HUES48 (cell line): ENCODE measurements around the gene CGN.

Source experiments
- H3K27ac ChIP-seq: one replicate; pipeline ENCODE4 v1.7.0; 2013; ENCODE audit warnings: low read depth, low read length, inconsistent platforms
- H3K27me3 ChIP-seq: 2 replicates; pipeline ENCODE4 v1.6.1; 2013; ENCODE audit warnings: mild to moderate bottlenecking, low read length; ENCODE audit not compliant: control insufficient read depth, insufficient read depth
- H3K36me3 ChIP-seq: 2 replicates; pipeline ENCODE4 v1.6.1; 2013; ENCODE audit warnings: low read length; ENCODE audit not compliant: control insufficient read depth, insufficient read depth
- H3K4me1 ChIP-seq: 2 replicates; pipeline ENCODE4 v1.6.1; 2013; ENCODE audit warnings: mild to moderate bottlenecking, low read length; ENCODE audit not compliant: control insufficient read depth, insufficient read depth
- H3K4me3 ChIP-seq: 2 replicates; pipeline ENCODE4 v1.5.1; 2013; ENCODE audit warnings: mild to moderate bottlenecking, low read depth, low read length
- H3K9ac ChIP-seq: 2 replicates; pipeline ENCODE4 v1.6.1; 2013; ENCODE audit warnings: mild to moderate bottlenecking, low read depth, low read length, moderate library complexity
- H3K9me3 ChIP-seq: 2 replicates; pipeline ENCODE4 v1.6.1; 2013; ENCODE audit warnings: low read length; ENCODE audit not compliant: control insufficient read depth, insufficient read depth

Gene CGN

DNA sequence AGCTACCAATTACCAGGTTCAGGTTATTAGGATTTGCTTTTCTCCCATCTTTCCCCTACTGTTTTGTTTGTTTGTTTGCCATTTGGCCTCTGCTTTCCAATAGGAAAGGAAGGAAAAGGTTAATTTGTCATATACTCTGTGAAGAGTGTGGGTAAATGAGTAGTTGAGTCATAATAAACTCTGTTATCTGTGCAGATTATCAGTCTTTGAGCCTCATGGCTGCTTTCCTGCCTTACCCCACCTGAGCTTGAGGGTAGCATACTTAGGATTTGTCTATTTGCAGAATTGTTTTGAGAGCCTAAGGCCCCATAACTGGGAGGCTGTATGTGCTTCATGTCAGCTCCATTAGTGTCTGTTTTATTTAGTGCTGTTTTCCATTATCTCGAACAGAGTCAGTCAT, 67.8 kb downstream of the CGN start:
- Histone ChIP-seq H3K27ac (no peak overlapping the region), H3K27me3 (no peaks in the 10 kb centered on the region), H3K36me3 (peaks cover 55% of the 10 kb centered on the region)

DNA sequence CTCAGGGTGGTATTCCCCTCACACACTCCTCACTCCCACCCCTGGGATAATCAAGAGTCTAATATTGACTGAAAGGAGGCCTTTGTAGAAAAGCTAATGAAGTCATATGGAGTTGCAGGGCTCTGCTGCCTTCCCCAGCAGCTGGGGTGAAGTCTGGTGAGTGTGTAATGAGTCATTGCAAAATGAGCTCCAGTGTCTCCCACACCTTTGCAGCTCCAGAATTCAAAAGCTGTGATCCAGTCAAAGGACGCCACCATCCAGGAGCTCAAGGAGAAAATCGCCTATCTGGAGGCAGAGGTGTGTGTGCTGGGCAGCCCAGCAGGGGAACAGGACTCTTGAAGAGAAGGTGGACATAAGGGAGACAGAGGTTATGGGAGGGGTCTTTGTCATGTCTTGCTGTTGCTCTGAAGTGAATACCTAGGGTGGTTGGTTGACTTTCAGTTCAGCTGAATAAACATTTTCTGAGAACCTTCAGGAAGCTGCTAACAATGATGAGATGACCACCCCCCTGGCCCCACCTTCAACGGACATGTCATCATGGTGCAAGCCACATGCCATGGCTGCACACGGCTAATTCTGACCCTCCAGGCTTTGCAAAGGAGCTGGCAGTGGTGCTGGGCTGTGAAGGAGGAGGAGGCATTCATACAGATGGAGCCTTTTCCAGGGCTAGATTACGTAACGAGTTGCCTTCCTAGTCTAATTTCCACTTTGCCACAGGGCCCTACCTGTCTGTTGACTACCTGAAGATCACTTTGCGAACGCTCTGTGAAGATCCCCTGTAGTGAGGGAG, 68.4 kb downstream of the CGN start:
- Histone ChIP-seq H3K4me1 (peaks cover 6% of the 10 kb centered on the region), H3K27me3 (no peaks in the 10 kb centered on the region), H3K9me3 (no peaks in the 10 kb centered on the region), H3K36me3 (peaks cover 49% of the 10 kb centered on the region), H3K9ac (no peak overlapping the region), H3K4me3 (no peak overlapping the region), H3K27ac (no peak overlapping the region)

More for the DNA sequence above, 67.8 kb downstream of the CGN start:
- H3K9ac ChIP-seq: no peak overlapping the region
- no peaks in the 10 kb centered on the region for H3K9me3 ChIP-seq
- peaks cover 6% of the 10 kb centered on the region for H3K4me1 ChIP-seq
- H3K4me3 ChIP-seq: no peak overlapping the region

- Histone ChIP-seq H3K27me3 (no peaks in the 10 kb centered on the region), H3K27ac (no peak overlapping the region), H3K4me3 (no peak overlapping the region), H3K9ac (no peak overlapping the region), H3K36me3 (peaks cover 36% of the 10 kb centered on the region), H3K4me1 (peaks cover 6% of the 10 kb centered on the region), H3K9me3 (no peaks in the 10 kb centered on the region)
Measured at GRCh38 chr1:151581451-151581850, 70.3 kb downstream of the CGN start.

- Histone ChIP-seq H3K9me3 (no peaks in the 10 kb centered on the region), H3K27me3 (no peaks in the 10 kb centered on the region), H3K4me1 (peaks cover 5% of the 10 kb centered on the region), H3K9ac (no peak overlapping the region), H3K27ac (no peak overlapping the region), H3K4me3 (no peak overlapping the region), H3K36me3 (peaks cover 36% of the 10 kb centered on the region)
Measured at GRCh38 chr1:151581921-151582320, 70.7 kb downstream of the CGN start.

DNA sequence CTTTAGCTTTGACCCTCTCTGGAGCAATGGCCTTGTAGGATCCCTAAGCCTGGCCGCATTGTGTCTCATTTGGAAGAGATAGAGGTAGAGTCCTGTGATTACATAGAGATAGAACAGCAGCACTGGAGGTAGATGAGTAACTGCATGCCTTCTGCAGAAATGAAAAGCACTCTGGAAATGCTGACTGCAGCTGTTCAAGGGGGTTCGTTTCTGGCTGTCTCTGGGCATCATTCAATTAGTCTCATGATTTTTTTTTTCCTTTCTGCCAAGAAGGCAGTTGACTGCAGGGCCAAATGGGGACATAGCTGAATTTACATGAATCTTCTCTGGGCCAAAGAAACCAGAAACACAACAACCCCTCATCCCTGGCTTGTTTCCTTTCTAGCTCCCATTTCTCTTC, 72.6 kb downstream of the CGN start:
- H3K4me3 ChIP-seq: no peak overlapping the region
- H3K9ac ChIP-seq: no peak overlapping the region
- peaks cover 33% of the 10 kb centered on the region for H3K36me3 ChIP-seq
- no peak overlapping the region for H3K27ac ChIP-seq
- H3K9me3 ChIP-seq: no peaks in the 10 kb centered on the region
- H3K27me3 ChIP-seq: no peaks in the 10 kb centered on the region
- no peaks in the 10 kb centered on the region; the same call in 1 of the 2 replicates for H3K4me1 ChIP-seq

GRCh38 chr1:151584278-151584677, 73.1 kb downstream of the CGN start:
- H3K27ac ChIP-seq: no peak overlapping the region
- no peaks in the 10 kb centered on the region; the same call in 1 of the 2 replicates for H3K4me1 ChIP-seq

GRCh38 chr1:151584780-151585179, 73.6 kb downstream of the CGN start:
- H3K4me3 ChIP-seq: no peak overlapping the region
- H3K4me1 ChIP-seq: no peaks in the 10 kb centered on the region; the same call in 1 of the 2 replicates
- no peaks in the 10 kb centered on the region for H3K27me3 ChIP-seq
- no peak overlapping the region for H3K9ac ChIP-seq
- H3K36me3 ChIP-seq: peaks cover 24% of the 10 kb centered on the region
- no peak overlapping the region for H3K27ac ChIP-seq
- H3K9me3 ChIP-seq: no peaks in the 10 kb centered on the region

More at GRCh38 chr1:151584278-151584677, 73.1 kb downstream of the CGN start:
- Histone ChIP-seq H3K9ac (no peak overlapping the region), H3K36me3 (peaks cover 29% of the 10 kb centered on the region), H3K9me3 (no peaks in the 10 kb centered on the region), H3K4me3 (no peak overlapping the region), H3K27me3 (no peaks in the 10 kb centered on the region)

DNA sequence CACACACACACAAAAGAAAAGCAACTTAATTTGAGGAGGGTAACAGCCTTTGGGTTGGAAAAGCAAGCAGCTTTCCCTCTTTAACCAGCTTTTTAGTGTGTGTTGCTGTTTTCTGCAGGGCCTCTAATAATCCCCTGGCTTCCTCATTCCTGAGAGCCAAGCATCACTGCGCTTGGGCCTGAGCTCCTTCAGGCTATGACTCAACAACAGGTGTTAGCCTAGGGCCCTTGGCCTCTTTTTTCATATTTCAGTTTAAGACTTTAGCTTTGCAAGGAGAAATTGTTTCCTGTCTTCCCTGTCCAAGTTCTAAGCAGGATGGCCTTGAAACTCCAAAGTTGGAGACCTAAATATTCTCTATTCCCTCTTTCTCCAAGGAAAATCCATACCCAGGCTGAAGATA, 74.4 kb downstream of the CGN start:
- no peak overlapping the region for H3K4me3 ChIP-seq
- H3K9ac ChIP-seq: no peak overlapping the region
- no peak overlapping the region for H3K27ac ChIP-seq
- peaks cover 18% of the 10 kb centered on the region for H3K36me3 ChIP-seq
- no peaks in the 10 kb centered on the region for H3K27me3 ChIP-seq
- no peaks in the 10 kb centered on the region for H3K9me3 ChIP-seq
- no peaks in the 10 kb centered on the region; the same call in 1 of the 2 replicates for H3K4me1 ChIP-seq
